Kidney (tissue), 14 donors: ENCODE results near the gene GBP3. TPM values are rescaled to one million over a fixed set of nuclear protein-coding genes. Genes with fewer than 3 reads are reported as not detected.
"Not testable (repeated sequence)": the region's sequence is repeated elsewhere in the genome, so short reads cannot be mapped to it uniquely, and the experiment has no call there.

ENCODE experiments used
- DNase-seq, 5 donors: peaks; one replicate each; pipeline ENCODE4 v3.0.0-alpha.2; 2013 to 2020
- FAIRE-seq: peaks from 2 replicates; lab custom pipeline; 2012; peaks lifted over from hg19 to GRCh38; lab: Jason Lieb, UNC
- H3K27ac ChIP-seq, 2 donors: one replicate each; pipeline ENCODE4 v1.7.0; 2013; ENCODE audit warnings: low read depth in 2 of 2, low read length in 2 of 2, inconsistent platforms in 1 of 2
- H3K27me3 ChIP-seq: one replicate; pipeline ENCODE4 v1.7.1; 2013; ENCODE audit warnings: low read length, inconsistent platforms; ENCODE audit not compliant: control insufficient read depth, insufficient read depth
- H3K36me3 ChIP-seq, 3 donors: one replicate each; pipeline versions ENCODE4 v1.7.0 to v1.7.1; 2013; ENCODE audit warnings: low read length in 3 of 3, control low read depth in 1 of 3, inconsistent platforms in 1 of 3; ENCODE audit not compliant: insufficient read depth in 3 of 3, control insufficient read depth in 2 of 3
- H3K4me1 ChIP-seq, 3 donors: one replicate each; pipeline versions ENCODE4 v1.7.0 to v1.7.1; 2013; ENCODE audit warnings: low read length in 3 of 3, inconsistent platforms in 1 of 3, low read depth in 1 of 3; ENCODE audit not compliant: control insufficient read depth in 2 of 3, insufficient read depth in 2 of 3
- H3K4me3 ChIP-seq, 3 donors: one replicate each; pipeline versions ENCODE4 v1.7.0 to v1.8.1; 2013; ENCODE audit warnings: low read length in 3 of 3, control low read depth in 1 of 3, inconsistent platforms in 1 of 3
- H3K9ac ChIP-seq, 3 donors: one replicate each; pipeline versions ENCODE4 v1.7.0 to v1.7.1; 2013; ENCODE audit warnings: low read length in 3 of 3, control low read depth in 1 of 3, inconsistent platforms in 1 of 3
- H3K9me3 ChIP-seq, 3 donors: one replicate each; pipeline versions ENCODE4 v1.7.0 to v1.7.1; 2013; ENCODE audit warnings: low read length in 3 of 3, control low read depth in 1 of 3, inconsistent platforms in 1 of 3; ENCODE audit not compliant: control insufficient read depth in 2 of 3, insufficient read depth in 1 of 3
- intact Hi-C: fragments of 100-400 bp; cut with DNase I; formaldehyde crosslinking; loops from one replicate; pipeline ENCODE4 v1.11.1; 2022
- polyA plus RNA-seq: library from polyadenylated mRNA; stranded (reverse); fragments of 350-450 nt; fragmentation: Illumina TruSeq; extraction: RNeasy Lipid Tissue Mini Kit (QIAGEN cat#74804); gene quantifications from one replicate; pipeline ENCODE4 v1.2.3, GENCODE V29; 2014; ENCODE audit warnings: low read depth, low replicate concordance; ENCODE audit not compliant: insufficient read depth
- total RNA-seq: library from RNA; stranded (reverse); fragmentation: NEBNext Ultra II Directional; extraction: Animal tissue kit (Norgen Biotek cat#: 25700); gene quantifications from one replicate; pipeline ENCODE4 v1.2.1, GENCODE V29; 2021
- TF ChIP-seq, protein P1 (sequence below): IDR thresholded peaks from 3 replicates; pipeline ENCODE4 v1.5.1; 2012; ENCODE audit warnings: mild to moderate bottlenecking, moderate library complexity, borderline replicate concordance; ENCODE audit not compliant: insufficient read depth; ENCODE audit errors: extremely low read depth
- donor health status: control.
- donor health status: control.
- donor health status: control.
- donor health status: control.
- donor health status: control.
- donor health status: DM: yes; HTN: yes; CAD: no.
- donor health status: Normal renal cell carcinoma (clear cell type).

The GBP3 gene
- total and polyA plus RNA-seq, 2 donors from 2014 or later, result 31.5 to 57.7 TPM

DNA sequence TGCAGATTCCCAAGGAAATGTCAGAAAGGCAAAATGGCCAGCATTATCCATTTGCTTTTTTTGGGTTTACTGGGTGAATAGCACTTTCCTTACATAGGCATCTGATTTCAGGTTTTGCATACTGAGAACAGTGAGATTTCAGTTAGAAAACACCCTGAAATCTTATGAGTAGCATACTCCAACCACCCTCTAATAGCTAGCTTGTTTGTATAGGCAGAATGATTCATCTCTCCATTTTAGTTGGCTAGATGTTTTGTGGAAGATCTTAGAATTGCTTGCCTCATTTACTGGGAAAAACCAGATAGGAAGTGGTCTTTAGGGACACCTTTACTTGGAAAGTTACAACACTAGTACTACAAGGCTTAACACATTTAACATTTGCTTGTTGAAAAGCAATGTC, 40.6 kb downstream of the GBP3 start:
- Histone ChIP-seq H3K27me3 (no peaks in the 10 kb centered on the region), H3K36me3 (peaks cover 0 to 5% (median 3%) of the 10 kb centered on the region in 3 donors), H3K27ac (no peak overlapping the region), H3K4me3 (no peak overlapping the region), H3K9ac (no peak overlapping the region), H3K4me1 (peaks cover 3 to 6% (median 4%) of the 10 kb centered on the region in 3 donors), H3K9me3 (no peaks in the 10 kb centered on the region)
- FAIRE-seq (no peak), DNase-seq (no peak)
- TF ChIP-seq, protein P1, sequence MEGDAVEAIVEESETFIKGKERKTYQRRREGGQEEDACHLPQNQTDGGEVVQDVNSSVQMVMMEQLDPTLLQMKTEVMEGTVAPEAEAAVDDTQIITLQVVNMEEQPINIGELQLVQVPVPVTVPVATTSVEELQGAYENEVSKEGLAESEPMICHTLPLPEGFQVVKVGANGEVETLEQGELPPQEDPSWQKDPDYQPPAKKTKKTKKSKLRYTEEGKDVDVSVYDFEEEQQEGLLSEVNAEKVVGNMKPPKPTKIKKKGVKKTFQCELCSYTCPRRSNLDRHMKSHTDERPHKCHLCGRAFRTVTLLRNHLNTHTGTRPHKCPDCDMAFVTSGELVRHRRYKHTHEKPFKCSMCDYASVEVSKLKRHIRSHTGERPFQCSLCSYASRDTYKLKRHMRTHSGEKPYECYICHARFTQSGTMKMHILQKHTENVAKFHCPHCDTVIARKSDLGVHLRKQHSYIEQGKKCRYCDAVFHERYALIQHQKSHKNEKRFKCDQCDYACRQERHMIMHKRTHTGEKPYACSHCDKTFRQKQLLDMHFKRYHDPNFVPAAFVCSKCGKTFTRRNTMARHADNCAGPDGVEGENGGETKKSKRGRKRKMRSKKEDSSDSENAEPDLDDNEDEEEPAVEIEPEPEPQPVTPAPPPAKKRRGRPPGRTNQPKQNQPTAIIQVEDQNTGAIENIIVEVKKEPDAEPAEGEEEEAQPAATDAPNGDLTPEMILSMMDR, result no peak
- intact Hi-C loops, result no loop called here

DNA sequence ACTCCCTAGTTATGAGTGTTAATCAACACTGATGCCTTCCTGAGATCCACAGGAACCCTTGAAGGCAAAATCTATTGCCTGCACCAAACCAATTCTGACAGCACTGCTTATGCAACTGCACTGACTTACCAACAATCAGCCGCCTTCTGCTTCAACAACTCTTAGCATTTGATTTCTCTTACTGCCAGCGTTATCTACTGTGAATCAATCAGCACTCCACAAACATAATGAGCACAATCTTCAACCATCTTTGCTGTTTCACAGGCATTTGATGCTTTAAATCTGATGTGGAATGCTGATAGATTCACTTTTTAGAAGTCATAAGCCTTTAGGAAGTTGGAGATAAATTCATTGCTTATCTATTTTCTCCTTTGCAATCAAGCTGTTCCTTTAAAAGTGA, 41.2 kb downstream of the GBP3 start:
- H3K27me3 ChIP-seq, H3K27ac ChIP-seq, H3K4me1 ChIP-seq, H3K9me3 ChIP-seq, H3K9ac ChIP-seq, intact Hi-C loops, H3K4me3 ChIP-seq, H3K36me3 ChIP-seq, FAIRE-seq, DNase-seq: not testable (repeated sequence)

DNA sequence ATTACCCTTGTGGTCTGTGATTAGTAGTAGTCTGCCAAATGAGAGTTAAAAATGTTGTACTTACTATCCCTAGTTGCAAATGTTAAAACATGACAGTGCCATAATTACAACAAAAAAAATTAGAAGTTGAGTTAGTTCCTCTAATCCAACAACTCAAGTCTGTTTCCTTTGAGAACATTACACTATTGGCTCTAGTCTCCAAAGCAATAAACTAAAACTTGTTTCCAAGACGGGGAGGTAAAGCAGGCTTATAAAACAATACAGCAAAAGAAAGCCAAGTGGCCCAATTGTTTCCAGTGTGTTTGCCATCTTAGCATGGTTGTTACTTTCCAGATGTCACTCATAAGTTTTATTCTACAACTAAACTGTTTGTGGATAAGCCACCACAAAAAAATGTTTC, 41.8 kb downstream of the GBP3 start:
- no peak overlapping the region for H3K9ac ChIP-seq
- peaks cover 3 to 6% (median 4%) of the 10 kb centered on the region in 3 donors for H3K4me1 ChIP-seq
- H3K36me3 ChIP-seq, result peaks cover 0 to 3% (median 2%) of the 10 kb centered on the region in 3 donors
- H3K27me3 ChIP-seq, result no peaks in the 10 kb centered on the region
- no peak overlapping the region for H3K27ac ChIP-seq
- FAIRE-seq, result no peak
- no peaks in the 10 kb centered on the region for H3K9me3 ChIP-seq
- TF ChIP-seq, protein P1, result no peak
- no peak overlapping the region for H3K4me3 ChIP-seq
- intact Hi-C loops, result no loop called here
- no peak for DNase-seq

DNA sequence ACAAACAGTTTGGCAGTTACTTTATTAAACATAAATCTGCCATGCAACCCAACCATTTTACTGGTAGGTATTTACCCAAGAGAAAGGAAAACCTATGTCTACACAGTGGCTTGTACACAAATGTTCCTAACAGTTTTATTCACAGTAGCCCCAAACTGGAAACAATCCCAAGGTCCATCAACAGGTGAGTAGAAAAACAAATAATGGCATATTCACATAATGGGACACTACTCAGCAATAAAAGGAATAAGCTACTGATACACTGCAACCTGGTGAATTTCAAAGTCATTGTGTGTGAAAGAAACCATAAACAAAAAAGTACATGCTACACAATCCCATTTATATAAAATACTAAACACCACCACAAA, 42.9 kb downstream of the GBP3 start:
- H3K36me3 ChIP-seq, result peaks cover 0 to 3% (median 2%) of the 10 kb centered on the region in 3 donors
- no peak for FAIRE-seq
- DNase-seq, result no peak
- no peak overlapping the region for H3K4me3 ChIP-seq
- intact Hi-C loops, result no loop called here
- TF ChIP-seq, protein P1, result no peak
- no peak overlapping the region for H3K27ac ChIP-seq
- H3K27me3 ChIP-seq, result no peaks in the 10 kb centered on the region
- H3K9ac ChIP-seq, result no peak overlapping the region
- H3K9me3 ChIP-seq, result no peaks in the 10 kb centered on the region
- peaks cover 0 to 3% (median 0%) of the 10 kb centered on the region in 3 donors for H3K4me1 ChIP-seq
